ENCODE measurements around the gene COQ8B.

DNA sequence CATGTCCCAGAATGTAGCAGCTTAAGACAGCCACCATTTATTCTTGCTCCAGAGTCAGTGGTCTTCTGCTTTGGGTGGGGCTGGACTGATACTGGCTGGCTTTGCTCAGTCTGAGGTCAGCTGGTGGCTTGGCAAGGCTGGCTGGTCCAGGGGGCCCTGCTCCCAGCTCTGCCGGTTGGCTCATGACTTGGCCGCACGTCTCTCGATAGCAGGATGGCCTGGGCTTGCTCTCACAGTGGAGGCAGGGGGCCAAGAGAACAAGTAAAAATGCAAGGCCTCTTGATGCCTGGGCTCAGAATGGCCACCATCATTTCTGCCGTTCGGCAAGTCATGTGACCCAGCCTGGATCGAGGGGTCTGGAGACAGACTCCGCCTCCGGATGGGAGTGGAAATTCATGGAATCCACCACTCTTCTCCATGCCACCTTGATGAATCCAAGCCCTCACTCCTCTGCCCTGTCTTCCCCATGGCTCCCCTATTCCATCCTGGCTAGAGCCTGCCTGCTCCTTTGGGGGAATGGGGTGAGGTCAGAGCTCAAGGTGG, 20.5 kb upstream of the COQ8B start:
- TF ChIP-seq CTCF (IDR thresholded peaks at IDR 0.05) (no peak), POLR2A (IDR thresholded peaks at IDR 0.05; ENCODE audit: low read depth) (no peak)
